Measurements from ENCODE around the gene TMEM255B.

Gene TMEM255B

GRCh38 chr13:113839536-113840204 is 80.6 kb downstream of the TMEM255B start:
- H3K4me3 ChIP-seq (ENCODE audit: low read depth, low read length) = no peak overlapping the region
- in situ Hi-C loops (cut with HindIII; ENCODE audit: low sequenced_read_pairs) = no loop called here
- no peak for TF ChIP-seq CTCF (IDR thresholded peaks at IDR 0.05; ENCODE audit: low read depth, low read length, missing control alignments)
- no peak for DNase-seq (ENCODE audit: low read depth)

GRCh38 chr13:113840541-113841352 is 81.7 kb downstream of the TMEM255B start:
- TF ChIP-seq CTCF (IDR thresholded peaks at IDR 0.05; ENCODE audit: low read depth, low read length, missing control alignments) = no peak
- H3K4me3 ChIP-seq (ENCODE audit: low read depth, low read length) = no peak overlapping the region
- DNase-seq (ENCODE audit: low read depth) = no peak
- in situ Hi-C loops (cut with HindIII; ENCODE audit: low sequenced_read_pairs) = no loop called here

GRCh38 chr13:113841353-113841650 is 82.3 kb downstream of the TMEM255B start:
- TF ChIP-seq CTCF (IDR thresholded peaks at IDR 0.05; ENCODE audit: low read depth, low read length, missing control alignments) = no peak
- H3K4me3 ChIP-seq (ENCODE audit: low read depth, low read length) = no peak overlapping the region
- in situ Hi-C loops (cut with HindIII; ENCODE audit: low sequenced_read_pairs) = no loop called here
- no peak for DNase-seq (ENCODE audit: low read depth)

- no peak for TF ChIP-seq CTCF (IDR thresholded peaks at IDR 0.05; ENCODE audit: low read depth, low read length, missing control alignments)
- H3K4me3 ChIP-seq (ENCODE audit: low read depth, low read length) = no peak overlapping the region
- no peak for DNase-seq (ENCODE audit: low read depth)
- in situ Hi-C loops (cut with HindIII; ENCODE audit: low sequenced_read_pairs) = no loop called here
Measured at GRCh38 chr13:113842336-113843062, 83.5 kb downstream of the TMEM255B start.

GRCh38 chr13:113843063-113843654 is 84.1 kb downstream of the TMEM255B start:
- in situ Hi-C loops (cut with HindIII; ENCODE audit: low sequenced_read_pairs) = no loop called here
- no peak for DNase-seq (ENCODE audit: low read depth)
- H3K4me3 ChIP-seq (ENCODE audit: low read depth, low read length) = no peak overlapping the region
- no peak for TF ChIP-seq CTCF (IDR thresholded peaks at IDR 0.05; ENCODE audit: low read depth, low read length, missing control alignments)

- in situ Hi-C loops (cut with HindIII; ENCODE audit: low sequenced_read_pairs) = no loop called here
- H3K4me3 ChIP-seq (ENCODE audit: low read depth, low read length) = no peak overlapping the region
- DNase-seq (ENCODE audit: low read depth) = no peak
- no peak for TF ChIP-seq CTCF (IDR thresholded peaks at IDR 0.05; ENCODE audit: low read depth, low read length, missing control alignments)
Measured at GRCh38 chr13:113843864-113844556, 85.0 kb downstream of the TMEM255B start.
